Amniotic epithelial cell (primary cell): ENCODE measurements around the gene SOS2.
A peak's percentile ranks its signal among the peaks of the same experiment; 100 is the strongest.
"Not testable (repeated sequence)": the region's sequence is repeated elsewhere in the genome, so short reads cannot be mapped to it uniquely, and the experiment has no call there.

Source experiments
- DNase-seq: peaks from one replicate; pipeline ENCODE4 v3.0.0-alpha.2; 2010; ENCODE audit warnings: low read depth

Gene SOS2

DNA sequence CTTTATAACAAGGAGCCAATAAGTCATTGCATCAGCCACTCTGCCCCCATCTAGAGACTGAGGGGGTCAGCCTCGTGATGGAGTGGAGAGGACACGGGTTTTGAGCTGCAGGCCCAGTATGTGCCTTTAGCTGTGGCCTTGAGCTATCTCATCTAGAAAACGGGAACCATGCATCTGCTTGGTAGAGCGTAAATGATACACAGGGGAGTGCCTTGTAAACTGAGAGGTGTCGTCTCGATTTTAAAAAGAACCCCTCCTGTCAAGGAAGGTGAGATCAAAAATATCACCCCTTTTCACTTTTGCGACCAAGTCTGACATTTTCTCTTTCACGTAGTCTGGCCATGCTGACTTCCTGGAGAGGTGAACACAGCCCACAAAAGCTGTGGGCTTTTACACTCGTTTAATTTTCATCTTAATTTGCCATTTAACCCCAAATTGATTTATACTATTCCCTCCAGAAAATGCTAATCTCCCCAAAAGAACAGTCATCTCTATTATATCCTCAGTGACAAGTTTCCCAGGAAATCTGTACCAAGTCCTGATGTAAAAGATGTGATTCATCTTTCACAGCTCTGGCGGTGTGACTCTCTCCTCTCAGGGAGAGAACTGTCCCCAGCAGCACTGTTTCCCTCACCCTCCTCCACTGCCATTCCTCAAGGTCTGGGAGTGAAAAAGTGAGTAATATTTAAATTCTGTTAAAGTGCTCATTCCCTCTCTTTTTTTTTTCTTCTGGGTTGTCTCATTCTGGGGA is 145.6 kb downstream of the SOS2 start:
- peak; percentile 26 for DNase-seq

DNA sequence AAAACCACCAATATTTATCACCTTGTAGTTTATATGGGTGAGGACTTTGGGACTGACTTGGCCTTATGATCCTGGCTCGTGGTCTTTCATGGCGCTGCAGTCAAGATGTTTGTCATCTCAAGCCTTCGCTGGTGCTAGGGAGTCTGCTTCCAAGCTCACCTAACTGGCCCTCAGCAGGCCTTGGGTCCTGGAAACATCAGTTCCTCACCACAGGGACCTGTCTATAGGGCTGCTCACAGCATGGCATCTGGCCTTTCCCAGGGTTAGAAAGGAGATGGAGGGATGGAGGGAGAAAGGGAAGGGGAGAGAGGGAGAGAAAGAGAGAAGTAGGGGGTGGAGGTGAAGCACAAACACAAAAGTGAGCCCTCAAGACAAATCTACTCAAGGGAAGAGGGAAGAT is 146.7 kb downstream of the SOS2 start:
- no peak for DNase-seq

DNA sequence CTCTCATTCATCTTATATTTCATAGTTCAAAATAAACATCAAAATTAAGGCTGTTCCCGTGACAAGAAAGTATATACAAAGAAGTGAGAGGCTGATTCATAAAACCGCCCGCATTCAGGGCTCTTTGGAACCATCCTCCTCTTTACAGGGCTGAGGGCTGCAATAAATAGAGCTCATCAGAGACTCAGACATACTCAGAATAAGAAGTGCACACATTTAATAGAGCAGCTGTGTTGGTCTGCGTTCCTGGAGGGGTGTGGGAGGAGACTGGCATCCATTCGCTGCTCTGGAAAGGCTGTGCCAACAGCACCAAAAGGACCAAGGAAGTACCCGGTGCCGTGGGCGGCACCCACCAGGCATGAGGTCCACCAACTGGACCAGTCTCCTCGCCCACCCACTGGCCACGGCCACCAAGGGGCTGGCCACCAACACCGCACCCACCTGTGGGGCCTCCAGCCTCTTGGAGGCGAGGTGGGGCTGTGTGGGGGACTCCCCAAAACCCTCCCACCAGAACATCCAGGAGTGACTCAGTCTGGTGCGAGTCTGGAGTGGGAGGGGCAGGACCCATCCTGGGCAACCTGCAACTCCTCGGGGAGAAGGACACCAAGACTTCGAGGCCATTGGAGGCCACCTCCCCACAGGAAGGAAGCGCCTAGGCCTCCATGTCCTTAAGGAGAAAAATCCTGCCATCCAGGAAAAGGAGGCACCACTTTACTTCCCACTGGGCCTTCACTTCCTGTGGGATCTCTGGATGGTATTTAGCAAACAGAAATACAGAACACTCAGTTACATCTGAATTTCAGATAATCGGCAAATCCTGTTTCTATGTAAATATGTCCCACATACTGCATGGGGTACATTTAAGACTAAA is 147.7 kb downstream of the SOS2 start:
- peak; percentile 11 for DNase-seq

DNA sequence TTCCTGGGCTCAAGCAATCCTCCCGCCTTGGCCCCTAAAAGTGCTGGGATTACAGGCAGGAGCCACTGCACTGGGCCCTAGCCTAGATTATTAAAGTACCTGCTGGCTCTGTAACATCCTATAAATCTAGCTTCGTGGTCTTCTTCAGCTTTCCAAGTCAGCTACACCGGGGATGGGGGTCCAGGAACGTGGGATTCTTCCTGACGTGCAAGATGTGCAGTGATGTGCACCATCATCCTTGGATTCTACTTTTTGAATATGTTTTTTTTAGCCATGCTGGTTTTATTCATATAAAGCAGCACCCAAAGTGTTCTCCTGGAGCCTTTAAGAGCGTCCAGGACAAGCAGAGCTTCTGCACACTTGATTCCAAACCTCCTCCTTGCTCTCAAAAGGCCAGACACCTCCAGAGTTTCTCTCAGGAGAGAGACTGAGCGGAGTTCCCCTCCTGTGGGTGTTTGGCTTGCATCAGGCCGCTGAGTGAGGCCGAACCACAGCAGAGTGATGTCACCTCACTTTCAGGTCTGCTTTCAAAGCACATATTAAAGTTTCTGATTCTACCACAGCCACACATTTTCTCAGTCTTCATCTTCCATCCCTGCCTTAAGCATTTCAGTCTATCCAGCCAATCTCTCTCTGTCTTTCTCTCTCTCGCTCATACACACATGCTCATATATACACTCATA is 148.5 kb downstream of the SOS2 start:
- DNase-seq: peak; percentile 24

DNA sequence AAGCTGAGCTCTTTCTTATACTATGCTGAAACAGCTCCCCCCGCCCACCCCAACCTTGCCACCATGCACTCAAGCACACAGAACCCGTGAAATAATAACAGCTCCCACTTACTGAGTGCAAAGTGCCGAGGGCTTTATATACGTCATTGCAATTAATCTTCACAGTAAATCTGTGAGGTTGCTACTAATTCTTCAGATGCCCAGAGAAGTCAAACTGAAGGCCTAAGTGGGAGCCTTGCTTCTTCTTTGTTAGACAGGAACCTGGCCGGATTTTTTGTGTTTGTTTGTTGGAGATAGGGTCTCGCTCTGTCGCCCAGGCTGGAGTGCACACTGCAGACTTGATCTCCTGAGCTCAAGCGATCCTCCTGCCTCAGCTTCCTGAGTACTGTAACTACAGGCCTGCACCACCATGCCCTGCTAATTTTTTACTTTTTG is 149.1 kb downstream of the SOS2 start:
- no peak for DNase-seq

DNA sequence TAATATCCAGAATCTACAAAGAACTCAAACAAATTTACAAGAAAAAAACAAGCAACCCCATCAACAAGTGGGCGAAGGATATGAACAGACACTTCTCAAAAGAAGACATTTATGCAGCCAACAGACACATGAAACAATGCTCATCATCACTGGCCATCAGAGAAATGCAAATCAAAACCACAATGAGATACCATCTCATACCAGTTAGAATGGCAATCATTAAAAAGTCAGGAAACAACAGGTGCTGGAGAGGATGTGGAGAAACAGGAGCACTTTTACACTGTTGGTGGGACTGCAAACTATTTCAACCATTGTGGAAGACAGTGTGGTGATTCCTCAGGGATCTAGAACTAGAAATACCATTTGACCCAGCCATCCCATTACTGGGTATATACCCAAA is 152.3 kb downstream of the SOS2 start:
- DNase-seq: not testable (repeated sequence)

DNA sequence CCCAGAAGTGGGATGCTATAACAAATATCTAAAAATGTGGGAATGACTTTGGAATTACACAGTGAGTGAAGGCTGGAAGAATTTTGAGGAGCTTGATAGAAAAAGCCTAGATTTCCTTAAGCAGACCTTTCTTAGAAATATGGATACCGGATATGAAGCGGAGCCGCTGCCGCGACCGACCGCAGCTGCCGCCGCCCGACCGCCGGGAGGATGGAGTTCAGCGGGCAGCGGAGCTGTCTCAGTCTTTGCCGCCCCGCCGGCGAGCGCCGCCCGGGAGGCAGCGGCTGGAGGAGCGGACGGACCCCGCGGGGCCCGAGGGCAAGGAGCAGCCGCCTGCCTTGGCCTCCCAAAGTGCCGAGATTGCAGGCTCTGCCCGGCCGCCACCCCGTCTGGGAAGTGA is 157.7 kb downstream of the SOS2 start:
- not testable (repeated sequence) for DNase-seq

DNA sequence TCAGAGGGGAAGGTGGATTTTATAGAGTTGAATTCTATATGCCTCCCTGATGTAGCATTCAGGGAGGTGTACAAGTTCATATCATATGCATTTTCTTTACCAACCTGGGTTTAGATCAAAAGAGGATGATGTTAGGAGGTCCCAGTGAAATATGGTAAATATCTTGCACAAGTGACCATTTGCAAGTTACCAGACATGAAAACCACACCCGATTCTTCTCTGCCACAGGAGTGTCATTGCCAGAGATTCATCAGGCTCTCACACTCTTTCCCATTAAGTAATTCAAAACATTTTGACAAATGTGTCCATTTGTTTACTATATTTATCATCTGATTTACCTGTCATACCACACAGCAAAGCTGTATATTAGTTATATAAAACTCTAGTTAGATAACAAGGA is 159.0 kb downstream of the SOS2 start:
- DNase-seq: no peak

DNA sequence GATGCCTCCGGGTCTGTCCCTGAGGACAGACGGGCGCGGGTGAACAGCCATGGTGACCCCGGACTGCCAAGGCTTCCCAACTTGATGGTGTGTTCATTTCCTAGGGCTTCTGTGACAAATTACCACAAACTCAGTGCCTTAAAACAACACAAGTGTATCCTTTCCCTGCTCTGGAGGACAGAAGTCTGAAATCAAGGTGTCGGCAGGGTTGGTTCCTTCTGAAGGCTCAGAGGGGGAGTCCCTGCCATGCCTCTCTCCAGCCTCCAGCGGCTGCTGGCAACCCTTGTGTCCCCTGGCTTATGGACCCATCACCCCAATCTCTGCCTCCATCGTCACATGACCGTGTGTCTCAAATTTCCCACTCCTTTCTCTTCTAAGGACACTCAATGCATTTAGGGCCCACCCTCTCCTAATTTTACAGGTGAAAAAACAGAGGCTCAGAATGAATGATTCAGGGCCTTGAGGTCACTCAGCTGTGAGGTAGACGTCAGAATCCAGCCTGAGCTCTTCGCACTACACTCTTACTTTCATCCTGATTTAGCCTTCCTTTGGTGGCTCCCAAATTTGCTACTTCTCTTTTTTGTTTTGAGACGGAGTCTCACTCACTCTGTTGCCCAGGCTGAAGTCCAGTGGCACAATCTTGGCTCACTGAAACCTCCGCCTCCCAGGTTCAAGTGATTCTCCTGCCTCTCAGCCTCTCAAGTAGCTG is 160.4 kb downstream of the SOS2 start:
- no peak for DNase-seq

DNA sequence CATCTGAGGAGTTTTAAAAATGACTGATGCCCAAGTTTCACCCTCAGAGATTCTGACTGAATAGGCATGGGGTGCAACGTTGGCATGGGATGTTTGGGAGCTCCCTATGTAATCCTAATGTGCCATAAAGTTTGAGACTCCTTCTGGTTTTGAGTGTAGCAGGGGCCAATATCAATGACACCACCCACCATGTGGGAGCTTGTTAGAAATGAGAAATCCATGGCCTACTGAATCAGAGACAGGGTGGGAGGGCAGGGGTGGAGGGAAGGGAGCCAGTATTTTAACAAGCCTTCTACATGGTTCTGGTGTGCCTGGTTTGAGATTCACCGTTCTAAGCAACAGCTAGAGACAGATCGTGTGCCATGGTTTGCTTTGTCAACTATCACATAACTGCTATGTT is 161.1 kb downstream of the SOS2 start:
- DNase-seq: no peak

DNA sequence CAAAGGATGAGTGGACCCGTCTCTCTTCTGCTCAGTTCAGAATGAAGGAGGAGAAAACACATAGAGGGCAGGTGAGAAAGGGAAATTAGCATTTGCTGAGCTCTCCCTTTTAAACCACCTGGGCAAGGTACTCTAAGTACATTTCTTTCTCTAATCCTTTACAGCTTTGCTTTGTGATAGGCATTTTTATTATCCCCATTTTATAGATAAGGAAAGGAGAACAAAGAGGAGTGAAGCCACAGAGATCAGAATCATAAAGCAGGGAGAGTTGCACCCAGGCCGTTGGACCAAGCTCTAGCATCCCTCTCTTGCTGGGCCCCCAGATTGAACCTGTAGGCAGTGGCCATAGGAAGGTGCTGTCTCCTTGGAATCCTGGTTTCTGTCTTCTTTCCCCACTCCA is 162.1 kb downstream of the SOS2 start:
- DNase-seq: no peak

DNA sequence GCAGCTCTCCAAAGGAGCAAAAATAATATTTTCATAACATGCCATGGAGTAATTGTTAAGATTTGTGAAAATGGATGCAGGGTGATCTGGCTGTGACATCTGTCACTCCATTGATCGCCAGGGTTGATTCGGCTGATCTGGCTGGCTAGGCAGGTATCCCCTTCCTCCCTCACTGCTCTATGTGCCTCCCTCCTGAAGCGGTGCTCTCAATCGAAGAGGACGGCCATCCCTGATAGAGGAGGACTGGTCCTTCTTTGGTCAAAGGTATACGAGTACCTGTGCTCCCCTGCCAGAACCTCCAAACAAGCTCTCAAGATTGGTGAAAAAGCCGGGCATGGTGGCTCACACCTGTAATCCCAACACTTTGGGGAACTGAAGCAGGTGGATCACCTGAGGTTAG is 162.9 kb downstream of the SOS2 start:
- no peak for DNase-seq

DNA sequence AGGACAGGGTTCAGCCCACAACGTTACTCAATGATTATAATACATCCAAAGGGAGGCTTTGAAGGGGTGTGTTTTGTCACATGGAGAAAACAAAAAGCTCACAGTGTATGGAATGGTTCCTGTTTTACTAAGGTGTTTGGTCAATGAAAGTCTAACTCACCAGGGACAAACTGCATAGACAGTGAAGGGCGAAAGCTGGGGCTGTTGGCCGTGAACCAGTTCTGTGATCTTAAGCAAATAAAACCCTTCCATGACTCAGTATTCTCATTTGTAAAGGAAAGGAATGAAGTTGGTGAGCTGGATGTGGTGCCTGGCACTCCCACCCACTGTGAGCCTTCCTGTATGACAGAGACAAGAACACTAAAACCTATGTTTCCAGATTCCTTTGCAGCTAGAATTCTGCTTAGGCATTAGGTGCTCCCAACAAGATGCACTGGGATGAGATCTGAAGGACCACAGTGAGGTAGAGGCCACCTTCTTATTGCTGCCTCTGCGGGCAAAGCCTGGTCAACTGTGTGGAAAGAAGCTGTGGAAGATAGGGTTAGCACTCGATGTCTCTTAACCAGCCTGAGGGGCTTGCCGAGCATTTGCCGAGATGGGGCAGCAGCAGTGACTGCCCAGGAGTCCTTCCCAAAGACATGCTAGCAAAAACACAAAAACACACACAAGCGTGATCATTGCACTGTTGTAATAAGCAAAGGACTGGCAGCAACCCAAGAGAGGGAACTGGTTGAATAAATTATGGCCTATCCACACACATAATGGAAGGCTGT is 163.5 kb downstream of the SOS2 start:
- peak; percentile 80 for DNase-seq
